Heart left ventricle (tissue), 13 donors: Measurements from ENCODE around the gene SLC47A2.

Source experiments
- CTCF ChIP-seq, 12 donors: fragments of 200-600 bp; sonication (generic) in 4 of 12; IDR thresholded peaks; one replicate each; pipeline versions ENCODE4 v1.5.0 to v1.8.0; 2018 to 2022; ENCODE audit warnings: antibody characterized with exemption in 12 of 12, mild to moderate bottlenecking in 5 of 12
- POLR2A ChIP-seq, 2 donors: fragments of 450-650 bp; IDR thresholded peaks; one replicate each; pipeline ENCODE4 v1.6.1; 2017; ENCODE audit warnings: antibody characterized with exemption in 2 of 2, mild to moderate bottlenecking in 2 of 2, moderate library complexity in 2 of 2
- donor health status: ischemic (EF 13 %, LVEDD 7.1; RV severe dilation, severe dysfunction).
- donor health status: DM: no; HTN: yes; CAD: no.
- donor health status: DM: no; HTN: no; CAD: no.
- donor health status: ischemic (EF 25% LVEDD 6.9; RV normal size, moderate dysfunction).
- donor health status: ischemic (EF 25% LVEDD 5.7; RV mildly dilated, moderate dysfunction).
- donor health status: ischemic (EF 35%, LVEDD 5.7; RV mildly dilated, moderate dysfunction).
- donor health status: nonischemic (EF 11% LVEDD 7.7; RV severe dilation, severe dysfunction).
- donor health status: DM: yes; HTN: yes; CAD: no.
- donor health status: PGD.
- donor health status: ischemic (EF 29% LVEDD 5.4; RV normal size, mild dysfunction).
- donor health status: nonischemic (EF 23%, LVEDD 6.1; RV moderate dilation, normal function).

GRCh38 chr17:19747159-19747719 is 30.9 kb upstream of the SLC47A2 start:
- no peak for TF ChIP-seq CTCF (IDR thresholded peaks at IDR 0.05)
- no peak for TF ChIP-seq POLR2A (IDR thresholded peaks at IDR 0.05)
